Fibroblast of pulmonary artery (primary cell): ENCODE data around the gene ZNF740.
A peak's percentile ranks its signal among the peaks of the same experiment; 100 is the strongest.
"Not testable (repeated sequence)": the region's sequence is repeated elsewhere in the genome, so short reads cannot be mapped to it uniquely, and the experiment has no call there.

Experiments
- DNase-seq: peaks from one replicate; pipeline ENCODE4 v3.0.0-alpha.2; 2010; ENCODE audit warnings: low read depth
- H3K4me3 ChIP-seq: replicated peaks from 2 replicates; pipeline ENCODE4 v1.5.1; 2011; ENCODE audit warnings: low read depth, mild to moderate bottlenecking, control low read depth, low read length, moderate library complexity
- CTCF ChIP-seq: IDR thresholded peaks from 2 replicates; pipeline ENCODE4 v1.5.1; 2011; ENCODE audit warnings: mild to moderate bottlenecking, control low read depth, low read length, inconsistent platforms; ENCODE audit errors: missing control alignments

The ZNF740 gene

GRCh38 chr12:53200107-53200457, 19.6 kb downstream of the ZNF740 start:
- DNase-seq, result no peak

GRCh38 chr12:53200458-53201176, 20.1 kb downstream of the ZNF740 start:
- H3K4me3 ChIP-seq, result no peak overlapping the region
- no peak for TF ChIP-seq CTCF
- DNase-seq, result no peak

More at GRCh38 chr12:53200107-53200457, 19.6 kb downstream of the ZNF740 start:
- H3K4me3 ChIP-seq, result no peak overlapping the region
- TF ChIP-seq CTCF, result no peak

GRCh38 chr12:53201177-53201541, 20.6 kb downstream of the ZNF740 start:
- TF ChIP-seq CTCF, result no peak
- DNase-seq, result no peak
- H3K4me3 ChIP-seq, result no peak overlapping the region

- TF ChIP-seq CTCF, result no peak
- DNase-seq, result no peak
- H3K4me3 ChIP-seq, result no peak overlapping the region
Observed at GRCh38 chr12:53201639-53202038, 21.1 kb downstream of the ZNF740 start.

GRCh38 chr12:53202316-53202715, 21.8 kb downstream of the ZNF740 start:
- DNase-seq, H3K4me3 ChIP-seq: not testable (repeated sequence)

- DNase-seq, result no peak
- no peak for TF ChIP-seq CTCF
- no peak overlapping the region for H3K4me3 ChIP-seq
Observed at GRCh38 chr12:53204351-53204750, 23.8 kb downstream of the ZNF740 start.

- H3K4me3 ChIP-seq, result no peak overlapping the region
- peak; percentile 76 for DNase-seq
- no peak for TF ChIP-seq CTCF
Observed at GRCh38 chr12:53205747-53206419, 25.4 kb downstream of the ZNF740 start.
